HCT116 (cell line): ENCODE results near the gene ANO8. TPM values are rescaled to one million over a fixed set of nuclear protein-coding genes. Genes with fewer than 3 reads are reported as not detected.

Experiments
- ATAC-seq: fragments of 200-7000 bp; cut with Tn5 transposase; 2 replicates; pipeline ENCODE4 v1.9.1; 2020; ENCODE audit warnings: mild to moderate bottlenecking, moderate library complexity
- BruUV-seq: library from RNA; stranded (reverse); fragments of 400-500 nt; replicated peaks from 2 replicates; lab custom pipeline; 2021; lab: Mats Ljungman, UMichigan
- CTCF ChIA-PET: fragments of 300-600 bp; sonication (Branson Sonifier 250); formaldehyde crosslinking; loops from one replicate; lab custom pipeline; 2021; ENCODE audit warnings: antibody characterized with exemption; lab: Charles Lee
- POLR2A ChIA-PET: fragments of 300-600, 350-600 bp; sonication (Branson Sonifier 250); formaldehyde crosslinking; loops from one replicate; lab custom pipeline; 2021; ENCODE audit warnings: antibody characterized with exemption; lab: Charles Lee
- RAD21 ChIA-PET, 2 experiments: fragments of 300-600 bp; sonication (Branson Sonifier 250); formaldehyde crosslinking; loops; one replicate each; lab custom pipeline; 2023; ENCODE audit warnings: low total read pairs in 2 of 2; ENCODE audit not compliant: uncharacterized antibody in 2 of 2, unreplicated experiment in 2 of 2, low non-redundant PET in 1 of 2; lab: Charles Lee
- DNase-seq: peaks from one replicate; pipeline ENCODE4 v3.0.0-alpha.2; 2010; ENCODE audit warnings: low read depth, low spot score
- H2AFZ ChIP-seq: fragments of 200-600 bp; shearing (Covaris generic), sonication (generic); 2 replicates; pipeline ENCODE4 v1.6.1; 2017; ENCODE audit warnings: low read depth, mixed run types, mixed read lengths, antibody characterized with exemption, low read length; ENCODE audit not compliant: poor library complexity, severe bottlenecking
- H3K27ac ChIP-seq: 2 replicates; pipeline ENCODE4 v1.5.1; 2012; ENCODE audit warnings: low read depth, low read length
- H3K27me3 ChIP-seq: fragments of 200-600 bp; sonication (generic); 2 replicates; pipeline ENCODE4 v1.6.1; 2016; ENCODE audit warnings: mixed run types, low read length, mixed read lengths; ENCODE audit not compliant: insufficient read depth
- H3K36me3 ChIP-seq, 2 experiments: fragments of 200-500 bp in 1 of 2; fragments of 200-600 bp in 1 of 2; sonication (Bioruptor generic) in 1 of 2; sonication (generic) in 1 of 2; 2 replicates each; pipeline versions ENCODE4 v1.5.1 to v1.6.1; 2014 to 2016; ENCODE audit warnings: low read length in 2 of 2, inconsistent platforms in 1 of 2, mixed read lengths in 1 of 2, mixed run types in 1 of 2; ENCODE audit not compliant: insufficient read depth in 2 of 2, control insufficient read depth in 1 of 2
- H3K4me1 ChIP-seq, 2 experiments: fragments of 200-600 bp in 1 of 2; sonication (generic) in 1 of 2; 2 replicates each; pipeline versions ENCODE4 v1.5.1 to v1.6.1; 2012 to 2017; ENCODE audit warnings: low read length in 2 of 2, inconsistent platforms in 1 of 2, mild to moderate bottlenecking in 1 of 2, mixed read lengths in 1 of 2, mixed run types in 1 of 2, moderate library complexity in 1 of 2; ENCODE audit not compliant: insufficient read depth in 2 of 2, control insufficient read depth in 1 of 2
- H3K4me2 ChIP-seq: fragments of 200-600 bp; sonication (generic); 2 replicates; pipeline ENCODE4 v1.6.1; 2017; ENCODE audit warnings: mixed run types, low read length, mixed read lengths
- H3K4me3 ChIP-seq, 2 experiments: fragments of 200-600 bp in 1 of 2; sonication (generic) in 1 of 2; replicated peaks in 1 of 2; 2 replicates each; pipeline ENCODE4 v1.5.1; 2011 to 2016; ENCODE audit warnings: low read length in 2 of 2, control low read depth in 1 of 2, low read depth in 1 of 2, mild to moderate bottlenecking in 1 of 2, mixed read lengths in 1 of 2, mixed run types in 1 of 2
- H3K79me2 ChIP-seq: fragments of 200-600 bp; sonication (generic); 2 replicates; pipeline ENCODE4 v1.6.1; 2017; ENCODE audit warnings: mild to moderate bottlenecking, mixed run types, low read length, moderate library complexity, mixed read lengths; ENCODE audit not compliant: insufficient read depth
- H3K9ac ChIP-seq: fragments of 200-600 bp; sonication (generic); 2 replicates; pipeline ENCODE4 v1.6.1; 2016; ENCODE audit warnings: low read length, mixed read lengths
- H3K9me2 ChIP-seq: fragments of 200-600 bp; sonication (generic), shearing (Covaris generic); 2 replicates; pipeline ENCODE4 v1.6.1; 2017; ENCODE audit warnings: mixed run types, mild to moderate bottlenecking, moderate library complexity; ENCODE audit not compliant: insufficient read depth
- H3K9me3 ChIP-seq, 2 experiments: fragments of 200-500 bp in 1 of 2; fragments of 200-600 bp in 1 of 2; sonication (Bioruptor generic) in 1 of 2; sonication (generic) in 1 of 2; 2 replicates each; pipeline ENCODE4 v1.6.1; 2014 to 2017; ENCODE audit warnings: low read length in 2 of 2, mixed read lengths in 2 of 2, inconsistent platforms in 1 of 2, low read depth in 1 of 2, mild to moderate bottlenecking in 1 of 2, mixed run types in 1 of 2, moderate library complexity in 1 of 2; ENCODE audit not compliant: control insufficient read depth in 1 of 2, insufficient read depth in 1 of 2
- H4K20me1 ChIP-seq: fragments of 200-600 bp; sonication (generic), shearing (Covaris generic); 2 replicates; pipeline ENCODE4 v1.6.1; 2017; ENCODE audit warnings: mixed run types, mild to moderate bottlenecking, moderate library complexity; ENCODE audit not compliant: insufficient read depth
- ATF3 ChIP-seq: IDR thresholded peaks from 2 replicates; pipeline ENCODE4 v1.6.1; 2012
- CBX3 ChIP-seq: IDR thresholded peaks from 2 replicates; pipeline ENCODE4 v1.6.1; 2012; ENCODE audit warnings: low read depth
- CEBPB ChIP-seq: IDR thresholded peaks from 2 replicates; pipeline ENCODE4 v1.6.1; 2012; ENCODE audit warnings: low read depth
- CTCF ChIP-seq, 3 experiments: fragments of 200-600 bp in 1 of 3; sonication (generic) in 1 of 3; IDR thresholded peaks in 2 of 3; conservative IDR thresholded peaks in 1 of 3; 2 replicates each; pipeline ENCODE4 v1.5.1; 2012 to 2017; ENCODE audit warnings: low read depth in 2 of 3, low read length in 2 of 3, antibody characterized with exemption in 1 of 3, borderline replicate concordance in 1 of 3, control low read depth in 1 of 3, mild to moderate bottlenecking in 1 of 3, mixed read lengths in 1 of 3, mixed run types in 1 of 3, moderate library complexity in 1 of 3; ENCODE audit not compliant: insufficient read depth in 1 of 3
- ELF1 ChIP-seq: IDR thresholded peaks from 2 replicates; pipeline ENCODE4 v1.6.1; 2012; ENCODE audit warnings: low read depth, borderline replicate concordance
- EZH2 ChIP-seq: fragments of 200-600 bp; sonication (generic); IDR thresholded peaks from 2 replicates; pipeline ENCODE4 v1.6.1; 2017; ENCODE audit warnings: antibody characterized with exemption, mixed run types
- EZH2phosphoT487 ChIP-seq: fragments of 200-600 bp; IDR thresholded peaks from 2 replicates; pipeline ENCODE4 v1.6.1; 2018; ENCODE audit warnings: antibody characterized with exemption, borderline replicate concordance
- FOSL1 ChIP-seq: IDR thresholded peaks from 2 replicates; pipeline ENCODE4 v1.6.1; 2012; ENCODE audit warnings: low read depth
- JUND ChIP-seq: IDR thresholded peaks from 2 replicates; pipeline ENCODE4 v1.6.1; 2012
- POLR2A ChIP-seq: IDR thresholded peaks from 2 replicates; pipeline ENCODE4 v1.7.0; 2011; ENCODE audit warnings: borderline replicate concordance; ENCODE audit not compliant: insufficient read depth, insufficient read length; ENCODE audit errors: extremely low read depth
- POLR2AphosphoS5 ChIP-seq: IDR thresholded peaks from 2 replicates; pipeline ENCODE4 v1.6.1; 2011; ENCODE audit warnings: mild to moderate bottlenecking, low read depth, low read length, moderate library complexity
- RAD21 ChIP-seq: IDR thresholded peaks from 2 replicates; pipeline ENCODE4 v1.6.1; 2012; ENCODE audit warnings: low read depth, mild to moderate bottlenecking
- REST ChIP-seq: IDR thresholded peaks from 2 replicates; pipeline ENCODE4 v1.6.1; 2012; ENCODE audit warnings: low read depth
- TCF7L2 ChIP-seq: IDR thresholded peaks from 2 replicates; pipeline ENCODE4 v1.7.0; 2011; ENCODE audit warnings: borderline replicate concordance, inconsistent platforms; ENCODE audit not compliant: insufficient read depth, insufficient read length; ENCODE audit errors: extremely low read depth
- YY1 ChIP-seq: IDR thresholded peaks from 2 replicates; pipeline ENCODE4 v1.6.1; 2011; ENCODE audit warnings: low read length, low read depth, moderate library complexity, mild to moderate bottlenecking; ENCODE audit not compliant: insufficient replicate concordance; ENCODE audit errors: extremely low read depth
- ZBTB33 ChIP-seq: IDR thresholded peaks from 2 replicates; pipeline ENCODE4 v1.6.1; 2011; ENCODE audit warnings: mild to moderate bottlenecking, low read length, moderate library complexity; ENCODE audit not compliant: insufficient replicate concordance; ENCODE audit errors: extremely low read depth
- ZFX ChIP-seq: fragments of 450-650 bp; IDR thresholded peaks from 2 replicates; pipeline ENCODE4 v1.6.1; 2017
- ZNF274 ChIP-seq: fragments of 200-500 bp; sonication (Bioruptor generic); IDR thresholded peaks from 2 replicates; pipeline ENCODE4 v1.6.1; 2014; ENCODE audit warnings: mild to moderate bottlenecking, low read depth, low read length, inconsistent platforms
- intact Hi-C: fragments of 100-400 bp; cut with micrococcal nuclease; formaldehyde crosslinking; loops from 2 replicates; pipeline ENCODE4 v1.10.0; 2022
- total RNA-seq: library from RNA; stranded (reverse); gene quantifications from one replicate; pipeline ENCODE4 v1.2.1, GENCODE V29; 2021; ENCODE audit not compliant: unreplicated experiment

ANO8 gene
- total RNA-seq, 1 experiment from 2014 or later, result 22.9 TPM

- Histone ChIP-seq H3K36me3 (no peaks in the 10 kb centered on the region), H3K9ac (peak within 1 kb of the TSS; percentile 96), H3K4me1 (peaks cover 40 to 66% of the 10 kb centered on the region in 2 experiments), H2AFZ (no peak within 1 kb of the TSS), H3K27me3 (no peaks in the 10 kb centered on the region), H3K9me2 (no peaks in the 10 kb centered on the region), H3K4me3 (peak within 1 kb of the TSS; percentile 81 to 85), H3K4me2 (peak within 1 kb of the TSS; percentile 97), H3K79me2 (peaks cover 26% of the 10 kb centered on the region), H3K27ac (peak within 1 kb of the TSS; percentile 92), H4K20me1 (no peaks in the 10 kb centered on the region), H3K9me3 (no peaks in the 10 kb centered on the region)
- intact Hi-C loops, result no loop called here
- ATAC-seq (peak; percentile 65), DNase-seq (peak; percentile 99)
- ChIA-PET CTCF (interaction anchor here (0.5 to 2.1 kb wide), 15 partner anchors 9 to 591 kb away, joined by 3 to 33 read pairs (median 4); no protein-coding TSS in a partner anchor), POLR2A (interaction anchor here (0.6 to 3.1 kb wide), 10 partner anchors 8 to 944 kb away, joined by 3 to 22 read pairs (median 4); partner anchors contain the start of gene B3GNT3), RAD21 (interaction anchor here (0.6 to 1.1 kb wide), 5 partner anchors 10 to 80 kb away, joined by 3 to 7 read pairs (median 3); no protein-coding TSS in a partner anchor)
- BruUV-seq, result TSS peak; percentile 30
- TF ChIP-seq EZH2phosphoT487 (no peak), POLR2AphosphoS5 (peak; percentile 77), YY1 (peak; percentile 67), RAD21 (peak; percentile 93), ZNF274 (no peak), JUND (no peak; the same call in 1 of the 2 replicates), ELF1 (no peak; the same call in 1 of the 2 replicates), CEBPB (no peak), FOSL1 (no peak), POLR2A (peak; percentile 51), TCF7L2 (peak; percentile 78), ZFX (peak; percentile 91), ZBTB33 (no peak), EZH2 (no peak), CBX3 (peak; percentile 93), REST (no peak), CTCF (IDR thresholded peaks at IDR 0.05 in 2 of 3, conservative IDR thresholded peaks at IDR 0.05 in 1 of 3; ENCODE audit: borderline replicate concordance in 1 of 3, insufficient read depth in 1 of 3, low read depth in 2 of 3, low read length in 2 of 3) (peak in 2 of 3 experiments; percentile 77 to 85), ATF3 (no peak)
Measured at GRCh38 chr19:17305517-17306284, 29.0 kb downstream of the ANO8 start, which contains the start of gene MRPL34. Gene MRPL34, plus strand, starts transcription at chr19:17305872. Its CDS starts 21 bp downstream, at chr19:17305893.
